ENCODE results near the gene AP3D1. TPM values are rescaled to one million over a fixed set of nuclear protein-coding genes. Genes with fewer than 3 reads are reported as not detected.

AP3D1 gene
- total and polyA plus RNA-seq, 9 of the 15 experiments (the other 6 are each of a cell fraction or from before 2014, with no cell fraction given), result 1.2 to 86.1 (median 35.9) TPM

GRCh38 chr19:2060884-2061494 is 90.4 kb downstream of the AP3D1 start (continued):
- TF ChIP-seq MGA (IDR thresholded peaks at IDR 0.05) (peak; percentile 85), CBX5 (IDR thresholded peaks at IDR 0.05; ENCODE audit: borderline replicate concordance, low read depth) (no peak), TCFL5 (CRISPR knock-in tag; conservative IDR thresholded peaks at IDR 0.05) (no peak), NR2C1 (IDR thresholded peaks at IDR 0.05) (no peak), NR2C1 (tag; IDR thresholded peaks at IDR 0.05) (peak; percentile 48; the same call in 1 of the 2 replicates), CTBP1 (IDR thresholded peaks at IDR 0.05; ENCODE audit: borderline replicate concordance) (0 out of 2 replicates have a peak, but pooled peaks have one; percentile 10), PHF20 (IDR thresholded peaks at IDR 0.05; ENCODE audit: partially characterized antibody) (no peak), RFX7 (CRISPR knock-in tag; IDR thresholded peaks at IDR 0.05) (no peak), ZNF592 (IDR thresholded peaks at IDR 0.05) (peak; percentile 93; the same call in 1 of the 2 replicates), PKNOX1 (IDR thresholded peaks at IDR 0.05) (no peak), ZNF41 (CRISPR knock-in tag; conservative IDR thresholded peaks at IDR 0.05) (no peak), ZNF699 (CRISPR knock-in tag; IDR thresholded peaks at IDR 0.05; ENCODE audit: insufficient replicate concordance) (no peak)
